Activated T-helper 1 cell treated with anti-CD3 and anti-CD28 coated beads, Interleukin-12 subunit alpha, Interleukin-12 subunit beta, Interleukin-2, Interleukin-4 antibody, amounts not matched to agents 30 ng/mL and 10 ng/mL and 1 ng/mL, durations not matched to agents 14 hours and 24 hours and 36 hours (primary cell): ENCODE results near the gene AMOT. TPM values are rescaled to one million over a fixed set of nuclear protein-coding genes. Genes with fewer than 3 reads are reported as not detected.
A peak's percentile ranks its signal among the peaks of the same experiment; 100 is the strongest.
"Not testable (repeated sequence)": the region's sequence is repeated elsewhere in the genome, so short reads cannot be mapped to it uniquely, and the experiment has no call there.

Experiments used
- DNase-seq: peaks from one replicate; pipeline ENCODE4 v3.0.0; 2021; ENCODE audit warnings: low spot score
- H3K27ac Mint-ChIP-seq: one replicate; pipeline ENCODE4 v1.8.0; 2021; ENCODE audit warnings: mild to moderate bottlenecking, mixed read lengths
- H3K27me3 Mint-ChIP-seq: one replicate; pipeline ENCODE4 v1.8.0; 2022; ENCODE audit warnings: mild to moderate bottlenecking, moderate library complexity, mixed read lengths; ENCODE audit not compliant: insufficient read depth
- H3K36me3 Mint-ChIP-seq: one replicate; pipeline ENCODE4 v1.8.0; 2021; ENCODE audit warnings: low read depth, mixed read lengths
- H3K4me1 Mint-ChIP-seq: one replicate; pipeline ENCODE4 v1.8.0; 2021; ENCODE audit warnings: low read depth, mixed read lengths
- H3K4me3 Mint-ChIP-seq: one replicate; pipeline ENCODE4 v1.8.0; 2021; ENCODE audit warnings: mild to moderate bottlenecking, moderate library complexity, mixed read lengths
- H3K9me3 Mint-ChIP-seq: one replicate; pipeline ENCODE4 v1.8.0; 2021; ENCODE audit warnings: mixed read lengths
- intact Hi-C: fragments of 100-400 bp; cut with micrococcal nuclease; formaldehyde crosslinking; loops from one replicate; pipeline ENCODE4 v1.15.1; 2024
- total RNA-seq: library from RNA; stranded (reverse); gene quantifications from 2 replicates; pipeline ENCODE4 v1.2.3, GENCODE V29; 2022

Gene AMOT
- 1.3 and 1.9 TPM in 2 replicates for total RNA-seq

GRCh38 chrX:112840382-112841113, at the start of gene AMOT:
Gene AMOT, minus strand, starts transcription at chrX:112840831. Its CDS starts 17,705 bp downstream, at chrX:112823126.
- Mint-ChIP-seq H3K4me3 (peak within 1 kb of the TSS; percentile 87), H3K27ac (peak within 1 kb of the TSS; percentile 44), H3K9me3 (no peaks in the 10 kb centered on the region), H3K36me3 (no peaks in the 10 kb centered on the region), H3K27me3 (peaks cover 12% of the 10 kb centered on the region), H3K4me1 (peaks cover 18% of the 10 kb centered on the region)
- peak; percentile 33 for DNase-seq
- intact Hi-C loops: loop anchor here (1.0 to 5.0 kb wide), 3 partner anchors 11 to 1158 kb away; partner anchors contain the start of genes ALG13 and LHFPL1

- no peaks in the 10 kb centered on the region for H3K4me1 Mint-ChIP-seq
- intact Hi-C loops: no loop called here
- H3K27ac Mint-ChIP-seq: no peak overlapping the region
- no peak for DNase-seq
- H3K36me3 Mint-ChIP-seq: no peaks in the 10 kb centered on the region
- H3K9me3 Mint-ChIP-seq: no peaks in the 10 kb centered on the region
- no peak overlapping the region for H3K4me3 Mint-ChIP-seq
- H3K27me3 Mint-ChIP-seq: peaks cover 1% of the 10 kb centered on the region
Observed at GRCh38 chrX:112889400-112889799, 48.8 kb upstream of the AMOT start.

GRCh38 chrX:112888916-112889315, 48.3 kb upstream of the AMOT start:
- no peaks in the 10 kb centered on the region for H3K4me1 Mint-ChIP-seq
- no peaks in the 10 kb centered on the region for H3K36me3 Mint-ChIP-seq

GRCh38 chrX:112877771-112878173, 37.1 kb upstream of the AMOT start:
- Mint-ChIP-seq H3K27ac (no peak overlapping the region), H3K9me3 (no peaks in the 10 kb centered on the region), H3K4me3 (no peak overlapping the region), H3K4me1 (no peaks in the 10 kb centered on the region), H3K27me3 (peaks cover 2% of the 10 kb centered on the region), H3K36me3 (no peaks in the 10 kb centered on the region)
- intact Hi-C loops: no loop called here
- DNase-seq: no peak

More at GRCh38 chrX:112888916-112889315, 48.3 kb upstream of the AMOT start:
- H3K9me3 Mint-ChIP-seq: no peaks in the 10 kb centered on the region
- DNase-seq: no peak
- intact Hi-C loops: no loop called here
- peaks cover 1% of the 10 kb centered on the region for H3K27me3 Mint-ChIP-seq
- no peak overlapping the region for H3K27ac Mint-ChIP-seq
- H3K4me3 Mint-ChIP-seq: no peak overlapping the region

GRCh38 chrX:112874614-112875013, 34.0 kb upstream of the AMOT start:
- DNase-seq: no peak
- intact Hi-C loops: no loop called here
- Mint-ChIP-seq H3K27me3 (no peaks in the 10 kb centered on the region), H3K9me3 (no peaks in the 10 kb centered on the region), H3K36me3 (no peaks in the 10 kb centered on the region), H3K4me3 (no peak overlapping the region), H3K4me1 (no peaks in the 10 kb centered on the region), H3K27ac (no peak overlapping the region)

- DNase-seq: no peak
- no peaks in the 10 kb centered on the region for H3K36me3 Mint-ChIP-seq
- H3K4me1 Mint-ChIP-seq: no peaks in the 10 kb centered on the region
- H3K4me3 Mint-ChIP-seq: no peak overlapping the region
- no peak overlapping the region for H3K27ac Mint-ChIP-seq
- H3K27me3 Mint-ChIP-seq: no peaks in the 10 kb centered on the region
- intact Hi-C loops: no loop called here
- H3K9me3 Mint-ChIP-seq: no peaks in the 10 kb centered on the region
Observed at GRCh38 chrX:112874175-112874574, 33.5 kb upstream of the AMOT start.

GRCh38 chrX:112868586-112868985, 28.0 kb upstream of the AMOT start:
- no peak for DNase-seq
- no peaks in the 10 kb centered on the region for H3K36me3 Mint-ChIP-seq
- no peaks in the 10 kb centered on the region for H3K9me3 Mint-ChIP-seq
- H3K27ac Mint-ChIP-seq: no peak overlapping the region
- no peak overlapping the region for H3K4me3 Mint-ChIP-seq
- H3K27me3 Mint-ChIP-seq: peaks cover 1% of the 10 kb centered on the region
- intact Hi-C loops: no loop called here
- no peaks in the 10 kb centered on the region for H3K4me1 Mint-ChIP-seq

GRCh38 chrX:112867570-112867969, 26.9 kb upstream of the AMOT start:
- Mint-ChIP-seq H3K27ac (no peak overlapping the region), H3K27me3 (peaks cover 1% of the 10 kb centered on the region), H3K36me3 (no peaks in the 10 kb centered on the region), H3K4me3 (no peak overlapping the region), H3K4me1 (no peaks in the 10 kb centered on the region), H3K9me3 (no peaks in the 10 kb centered on the region)
- intact Hi-C loops: no loop called here
- DNase-seq: no peak

GRCh38 chrX:112866175-112866574, 25.5 kb upstream of the AMOT start:
- no peak for DNase-seq
- H3K27ac Mint-ChIP-seq: no peak overlapping the region

GRCh38 chrX:112865464-112866025, 24.9 kb upstream of the AMOT start:
- intact Hi-C loops: no loop called here
- Mint-ChIP-seq H3K36me3 (no peaks in the 10 kb centered on the region), H3K4me1 (no peaks in the 10 kb centered on the region), H3K9me3 (no peaks in the 10 kb centered on the region), H3K27me3 (peaks cover 1% of the 10 kb centered on the region), H3K27ac (no peak overlapping the region), H3K4me3 (no peak overlapping the region)
- DNase-seq: no peak

More at GRCh38 chrX:112866175-112866574, 25.5 kb upstream of the AMOT start:
- H3K9me3 Mint-ChIP-seq: no peaks in the 10 kb centered on the region
- H3K36me3 Mint-ChIP-seq: no peaks in the 10 kb centered on the region
- no peak overlapping the region for H3K4me3 Mint-ChIP-seq
- intact Hi-C loops: no loop called here
- H3K4me1 Mint-ChIP-seq: no peaks in the 10 kb centered on the region
- H3K27me3 Mint-ChIP-seq: peaks cover 1% of the 10 kb centered on the region

GRCh38 chrX:112863850-112864249, 23.2 kb upstream of the AMOT start:
- Mint-ChIP-seq H3K27ac (no peak overlapping the region), H3K9me3 (no peaks in the 10 kb centered on the region), H3K4me1 (no peaks in the 10 kb centered on the region), H3K36me3 (no peaks in the 10 kb centered on the region), H3K4me3 (no peak overlapping the region), H3K27me3 (peaks cover 4% of the 10 kb centered on the region)
- intact Hi-C loops: no loop called here
- no peak for DNase-seq

- H3K4me1 Mint-ChIP-seq: peaks cover 4% of the 10 kb centered on the region
- peaks cover 3% of the 10 kb centered on the region for H3K27me3 Mint-ChIP-seq
- intact Hi-C loops: no loop called here
- H3K36me3 Mint-ChIP-seq: no peaks in the 10 kb centered on the region
- DNase-seq: no peak
- no peak overlapping the region for H3K27ac Mint-ChIP-seq
- no peak overlapping the region for H3K4me3 Mint-ChIP-seq
- H3K9me3 Mint-ChIP-seq: no peaks in the 10 kb centered on the region
Observed at GRCh38 chrX:112857478-112857878, 16.8 kb upstream of the AMOT start.

- not testable (repeated sequence) for H3K27me3 Mint-ChIP-seq, H3K9me3 Mint-ChIP-seq, H3K4me3 Mint-ChIP-seq, H3K36me3 Mint-ChIP-seq, H3K27ac Mint-ChIP-seq, DNase-seq
- intact Hi-C loops: loop anchor here (5.0 kb wide), 1 partner anchor 118 kb away; no protein-coding TSS in a partner anchor
- peaks cover 25% of the 10 kb centered on the region for H3K4me1 Mint-ChIP-seq
Observed at GRCh38 chrX:112854901-112855300, 14.3 kb upstream of the AMOT start.
